ENCODE results near the gene ZNF648.

- TF ChIP-seq ARNT (IDR thresholded peaks at IDR 0.05): no peak
- no peak for TF ChIP-seq LEF1 (IDR thresholded peaks at IDR 0.05; ENCODE audit: borderline replicate concordance)
- TF ChIP-seq BHLHE40 (IDR thresholded peaks at IDR 0.05; ENCODE audit: borderline replicate concordance): no peak
- TF ChIP-seq NFRKB (IDR thresholded peaks at IDR 0.05): no peak
- no peak for TF ChIP-seq CTBP1 (IDR thresholded peaks at IDR 0.05; ENCODE audit: borderline replicate concordance)
- TF ChIP-seq FOXA1 (IDR thresholded peaks at IDR 0.05): no peak
- TF ChIP-seq SP1 (IDR thresholded peaks at IDR 0.05): no peak
- TF ChIP-seq ELF4 (IDR thresholded peaks at IDR 0.05): no peak
- no peak for TF ChIP-seq PKNOX1 (IDR thresholded peaks at IDR 0.05)
- TF ChIP-seq SUZ12 (IDR thresholded peaks at IDR 0.05): no peak
- TF ChIP-seq L3MBTL2 (conservative IDR thresholded peaks at IDR 0.05): no peak
- no peak for TF ChIP-seq HDGF (IDR thresholded peaks at IDR 0.05; ENCODE audit: borderline replicate concordance)
- TF ChIP-seq FOXM1 (IDR thresholded peaks at IDR 0.05; ENCODE audit: borderline replicate concordance): no peak
- TF ChIP-seq TARDBP (IDR thresholded peaks at IDR 0.05): no peak
Observed at GRCh38 chr1:182015360-182015759, 46.2 kb downstream of the ZNF648 start.

Data from HEK293T (cell line).